ENCODE data around the gene LZTR1. TPM values are rescaled to one million over a fixed set of nuclear protein-coding genes. Genes with fewer than 3 reads are reported as not detected.
"Not testable (repeated sequence)": the region's sequence is repeated elsewhere in the genome, so short reads cannot be mapped to it uniquely, and the experiment has no call there.

The LZTR1 gene
- total RNA-seq, 2 donors from 2014 or later, result 25.7 to 66.9 TPM

- Histone ChIP-seq H3K4me3 (no peak overlapping the region), H3K27me3 (no peaks in the 10 kb centered on the region), H3K27ac (no peak overlapping the region), H3K4me1 (peaks cover 35% of the 10 kb centered on the region), H3K36me3 (replicated peaks in 1 of 2; ENCODE audit: insufficient read depth in 1 of 2, low read depth in 2 of 2) (peaks cover 0 to 5% of the 10 kb centered on the region in 2 donors), H3K9me3 (no peaks in the 10 kb centered on the region)
- intact Hi-C loops (cut with DNase I), result no loop called here
- 39 to 73% methylated on average over 4 of the region's 4 CpGs for WGBS, 2 donors
- no peak for TF ChIP-seq CTCF (IDR thresholded peaks at IDR 0.05)
- DNase-seq (no peak), ATAC-seq (no peak)
These were observed 21.7 kb downstream of the LZTR1 start for GRCh38 chr22:21003782-21004181.

DNA sequence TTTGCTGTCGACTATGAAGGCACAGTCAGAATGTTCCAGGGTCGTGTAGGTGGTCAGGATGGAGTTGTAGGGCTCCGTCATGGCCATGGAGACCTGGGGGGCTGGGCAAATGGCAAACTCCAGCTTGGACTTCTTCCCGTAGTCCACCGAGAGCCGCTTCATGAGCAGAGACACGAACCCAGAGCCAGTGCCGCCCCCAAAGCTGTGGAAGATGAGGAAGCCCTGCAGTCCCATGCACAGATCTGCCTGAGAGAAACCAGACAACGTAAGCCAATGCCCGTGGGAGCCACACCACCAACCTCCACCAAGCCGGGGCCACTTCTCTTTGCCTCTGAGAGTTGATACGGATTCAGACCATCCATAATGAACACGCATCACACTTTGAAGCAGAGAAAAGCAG lies 27.1 kb downstream of the LZTR1 start:
- H3K27me3 ChIP-seq; ATAC-seq; H3K4me3 ChIP-seq; H3K4me1 ChIP-seq; H3K9me3 ChIP-seq; DNase-seq; intact Hi-C loops (cut with DNase I); H3K36me3 ChIP-seq (replicated peaks in 1 of 2; ENCODE audit: insufficient read depth in 1 of 2, low read depth in 2 of 2); H3K27ac ChIP-seq: not testable (repeated sequence)
- WGBS, 2 donors, result 83% methylated on average over 11 to 13 of the region's 13 CpGs

GRCh38 chr22:21009638-21010425 lies 27.7 kb downstream of the LZTR1 start:
- intact Hi-C loops (cut with DNase I), result loop anchor here (10.0 kb wide), 1 partner anchor 45 kb away; the partner anchor contains the start of gene AIFM3
- H3K27me3 ChIP-seq, result no peaks in the 10 kb centered on the region
- no peak overlapping the region for H3K27ac ChIP-seq
- no peak overlapping the region for H3K4me3 ChIP-seq
- H3K4me1 ChIP-seq, result peaks cover 11% of the 10 kb centered on the region
- H3K9me3 ChIP-seq, result no peaks in the 10 kb centered on the region
- WGBS, 2 donors, result 45 to 59% methylated on average over 10 of the region's 10 CpGs
- no peaks in the 10 kb centered on the region for H3K36me3 ChIP-seq (replicated peaks in 1 of 2; ENCODE audit: insufficient read depth in 1 of 2, low read depth in 2 of 2)
- no peak for TF ChIP-seq CTCF (IDR thresholded peaks at IDR 0.05)
- TF ChIP-seq POLR2A (IDR thresholded peaks at IDR 0.05), result no peak
- ATAC-seq (peak; percentile 45), DNase-seq (peak; percentile 49 to 64 (median 56))

DNA sequence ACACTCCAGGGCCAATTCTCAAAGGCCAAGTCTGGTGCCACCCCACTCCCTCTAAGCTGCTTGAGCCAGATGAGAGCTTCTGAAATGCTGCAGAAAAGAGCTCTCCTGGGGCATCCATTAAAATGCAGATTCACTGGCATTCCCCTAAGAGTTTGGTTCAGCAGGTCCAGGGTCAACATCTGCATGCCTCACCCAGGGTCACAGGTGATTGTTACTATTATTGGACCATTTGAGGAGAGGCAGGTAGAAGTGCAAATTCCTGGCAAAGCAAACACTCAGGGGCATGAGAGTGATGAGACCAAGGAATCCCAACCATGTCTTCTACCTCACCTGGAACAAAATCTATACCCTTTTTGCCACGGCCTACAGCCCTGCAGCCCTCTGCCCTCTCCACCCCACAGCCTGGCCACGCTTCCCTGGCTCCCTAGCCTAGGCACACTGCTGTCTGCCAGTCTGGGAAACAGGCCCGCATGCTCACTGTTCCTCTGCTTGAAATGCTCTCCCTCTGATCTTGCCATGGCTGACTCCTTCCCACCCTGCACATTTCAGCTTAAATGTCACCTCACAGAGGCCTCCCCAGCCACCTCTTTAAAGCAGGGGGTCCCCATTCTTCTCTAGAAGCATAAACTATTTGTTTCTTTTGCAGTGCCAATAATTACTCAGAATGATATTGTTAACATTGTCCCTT lies 28.5 kb downstream of the LZTR1 start:
- TF ChIP-seq CTCF (IDR thresholded peaks at IDR 0.05), result no peak
- TF ChIP-seq POLR2A (IDR thresholded peaks at IDR 0.05), result no peak
- WGBS, 2 donors, result 72 to 89% methylated on average over 3 of the region's 3 CpGs
- peaks cover 16% of the 10 kb centered on the region for H3K4me1 ChIP-seq
- no peak for ATAC-seq
- H3K27ac ChIP-seq, result no peak overlapping the region
- no peaks in the 10 kb centered on the region for H3K9me3 ChIP-seq
- no peaks in the 10 kb centered on the region for H3K36me3 ChIP-seq (replicated peaks in 1 of 2; ENCODE audit: insufficient read depth in 1 of 2, low read depth in 2 of 2)
- DNase-seq, result no peak
- H3K4me3 ChIP-seq, result no peak overlapping the region
- intact Hi-C loops (cut with DNase I), result loop anchor here (10.0 kb wide), 1 partner anchor 46 kb away; the partner anchor contains the start of gene AIFM3
- H3K27me3 ChIP-seq, result no peaks in the 10 kb centered on the region
